KBM-7 (cell line): ENCODE measurements around the gene STRA6.

Experiments used
- DNase-seq: peaks from one replicate; pipeline ENCODE4 v3.0.0-alpha.2; 2015
- in situ Hi-C: fragments of 300-500 bp; cut with MboI; formaldehyde crosslinking; loops from 2 replicates; pipeline ENCODE4 v1.14.3; 2020; ENCODE audit warnings: low sequenced_read_pairs, low pct_unique_long_range_greater_than_20kb, mixed read lengths

Gene STRA6

GRCh38 chr15:74209560-74209958 lies 7.0 kb upstream of the STRA6 start:
- DNase-seq: no peak
- in situ Hi-C loops: no loop called here

GRCh38 chr15:74208901-74209559 lies 6.4 kb upstream of the STRA6 start:
- DNase-seq: no peak
- in situ Hi-C loops: no loop called here

GRCh38 chr15:74208496-74208895 lies 5.9 kb upstream of the STRA6 start:
- no peak for DNase-seq

GRCh38 chr15:74207652-74208440 lies 5.3 kb upstream of the STRA6 start:
- no peak for DNase-seq
- in situ Hi-C loops: no loop called here

More at GRCh38 chr15:74208496-74208895, 5.9 kb upstream of the STRA6 start:
- in situ Hi-C loops: no loop called here

- in situ Hi-C loops: no loop called here
Observed at GRCh38 chr15:74206801-74207281, 4.3 kb upstream of the STRA6 start.

GRCh38 chr15:74205582-74205947 lies 3.0 kb upstream of the STRA6 start:
- in situ Hi-C loops: no loop called here
- DNase-seq: no peak

More at GRCh38 chr15:74206801-74207281, 4.3 kb upstream of the STRA6 start:
- no peak for DNase-seq

- no peak for DNase-seq
- in situ Hi-C loops: no loop called here
Observed at GRCh38 chr15:74203914-74204431, 1.4 kb upstream of the STRA6 start.

GRCh38 chr15:74201710-74202420 lies 722 bp downstream of the STRA6 start:
- in situ Hi-C loops: no loop called here
- no peak for DNase-seq

- no peak for DNase-seq
- in situ Hi-C loops: no loop called here
Observed at GRCh38 chr15:74200871-74201419, 1.6 kb downstream of the STRA6 start.

GRCh38 chr15:74200412-74200815 lies 2.2 kb downstream of the STRA6 start:
- no peak for DNase-seq
- in situ Hi-C loops: no loop called here

- no peak for DNase-seq
- in situ Hi-C loops: no loop called here
Observed at GRCh38 chr15:74199297-74199652, 3.3 kb downstream of the STRA6 start.

- in situ Hi-C loops: no loop called here
- DNase-seq: no peak
Observed at GRCh38 chr15:74197176-74197965, 5.2 kb downstream of the STRA6 start.

GRCh38 chr15:74196175-74196574 lies 6.4 kb downstream of the STRA6 start:
- in situ Hi-C loops: no loop called here
- no peak for DNase-seq

GRCh38 chr15:74194572-74195559 lies 7.7 kb downstream of the STRA6 start:
- in situ Hi-C loops: no loop called here
- DNase-seq: peak; percentile 12

- no peak for DNase-seq
- in situ Hi-C loops: no loop called here
Observed at GRCh38 chr15:74193905-74194304, 8.7 kb downstream of the STRA6 start.

- no peak for DNase-seq
- in situ Hi-C loops: no loop called here
Observed at GRCh38 chr15:74193299-74193718, 9.3 kb downstream of the STRA6 start.

GRCh38 chr15:74192751-74193150 lies 9.8 kb downstream of the STRA6 start:
- in situ Hi-C loops: no loop called here
- DNase-seq: no peak

- DNase-seq: no peak
- in situ Hi-C loops: no loop called here
Observed at GRCh38 chr15:74191798-74192197, 10.8 kb downstream of the STRA6 start.
